KMS-11 (cell line): ENCODE measurements around the gene RIBC2.

Experiments used
- H2AFZ ChIP-seq: fragments of 200-600 bp; sonication (generic); 2 replicates; pipeline ENCODE4 v1.6.1; 2016; ENCODE audit warnings: antibody characterized with exemption, mixed run types, low read depth
- H3K27ac ChIP-seq: fragments of 200-600 bp; sonication (generic); 2 replicates; pipeline ENCODE4 v1.6.1; 2016; ENCODE audit warnings: mild to moderate bottlenecking, mixed run types
- H3K27me3 ChIP-seq: fragments of 200-600 bp; sonication (generic); 2 replicates; pipeline ENCODE4 v1.6.1; 2017; ENCODE audit warnings: mild to moderate bottlenecking, low read depth, mixed run types, moderate library complexity; ENCODE audit not compliant: insufficient read depth
- H3K36me3 ChIP-seq: fragments of 200-600 bp; sonication (generic); 2 replicates; pipeline ENCODE4 v1.6.1; 2017; ENCODE audit warnings: mild to moderate bottlenecking, mixed run types; ENCODE audit not compliant: insufficient read depth
- H3K4me1 ChIP-seq: fragments of 200-600 bp; sonication (generic); 2 replicates; pipeline ENCODE4 v1.6.1; 2016; ENCODE audit warnings: mild to moderate bottlenecking, low read depth, mixed run types; ENCODE audit not compliant: poor library complexity, severe bottlenecking
- H3K4me2 ChIP-seq: fragments of 200-600 bp; sonication (generic); 2 replicates; pipeline ENCODE4 v1.7.0; 2016; ENCODE audit warnings: mild to moderate bottlenecking, mixed run types
- H3K4me3 ChIP-seq: fragments of 200-600 bp; sonication (generic); IDR thresholded peaks from 2 replicates; pipeline ENCODE4 v1.6.1; 2017; ENCODE audit warnings: low read depth, low read length, mixed read lengths; ENCODE audit not compliant: insufficient read depth
- H3K79me2 ChIP-seq: fragments of 200-600 bp; sonication (generic); 2 replicates; pipeline ENCODE4 v1.6.1; 2016; ENCODE audit warnings: low read depth, mixed run types; ENCODE audit not compliant: insufficient read depth
- H3K9ac ChIP-seq: fragments of 200-600 bp; sonication (generic); 2 replicates; pipeline ENCODE4 v1.6.1; 2016; ENCODE audit warnings: mild to moderate bottlenecking, mixed run types
- H4K20me1 ChIP-seq: fragments of 200-600 bp; sonication (generic); 2 replicates; pipeline ENCODE4 v1.6.1; 2016; ENCODE audit warnings: mild to moderate bottlenecking, mixed run types; ENCODE audit not compliant: insufficient read depth
- TF ChIP-seq, protein P1 (sequence below): fragments of 200-600 bp; sonication (generic); conservative IDR thresholded peaks from 2 replicates; pipeline ENCODE4 v1.6.1; 2017; ENCODE audit warnings: low read depth, mild to moderate bottlenecking, antibody characterized with exemption, low read length, moderate library complexity, mixed read lengths

RIBC2 gene

GRCh38 chr22:45381348-45381747 is 32.1 kb upstream of the RIBC2 start:
- H3K4me1 ChIP-seq: no peaks in the 10 kb centered on the region
- H3K4me3 ChIP-seq: no peak overlapping the region
- no peak overlapping the region for H2AFZ ChIP-seq
- H3K27me3 ChIP-seq: no peaks in the 10 kb centered on the region
- H3K27ac ChIP-seq: no peak overlapping the region
- H3K4me2 ChIP-seq: no peak overlapping the region
- no peaks in the 10 kb centered on the region for H3K36me3 ChIP-seq
- H3K79me2 ChIP-seq: no peaks in the 10 kb centered on the region
- no peaks in the 10 kb centered on the region for H4K20me1 ChIP-seq
- H3K9ac ChIP-seq: no peak overlapping the region
- TF ChIP-seq, protein P1, sequence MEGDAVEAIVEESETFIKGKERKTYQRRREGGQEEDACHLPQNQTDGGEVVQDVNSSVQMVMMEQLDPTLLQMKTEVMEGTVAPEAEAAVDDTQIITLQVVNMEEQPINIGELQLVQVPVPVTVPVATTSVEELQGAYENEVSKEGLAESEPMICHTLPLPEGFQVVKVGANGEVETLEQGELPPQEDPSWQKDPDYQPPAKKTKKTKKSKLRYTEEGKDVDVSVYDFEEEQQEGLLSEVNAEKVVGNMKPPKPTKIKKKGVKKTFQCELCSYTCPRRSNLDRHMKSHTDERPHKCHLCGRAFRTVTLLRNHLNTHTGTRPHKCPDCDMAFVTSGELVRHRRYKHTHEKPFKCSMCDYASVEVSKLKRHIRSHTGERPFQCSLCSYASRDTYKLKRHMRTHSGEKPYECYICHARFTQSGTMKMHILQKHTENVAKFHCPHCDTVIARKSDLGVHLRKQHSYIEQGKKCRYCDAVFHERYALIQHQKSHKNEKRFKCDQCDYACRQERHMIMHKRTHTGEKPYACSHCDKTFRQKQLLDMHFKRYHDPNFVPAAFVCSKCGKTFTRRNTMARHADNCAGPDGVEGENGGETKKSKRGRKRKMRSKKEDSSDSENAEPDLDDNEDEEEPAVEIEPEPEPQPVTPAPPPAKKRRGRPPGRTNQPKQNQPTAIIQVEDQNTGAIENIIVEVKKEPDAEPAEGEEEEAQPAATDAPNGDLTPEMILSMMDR: no peak

GRCh38 chr22:45389546-45389945 is 23.9 kb upstream of the RIBC2 start:
- Histone ChIP-seq H3K79me2 (no peaks in the 10 kb centered on the region), H3K4me1 (no peaks in the 10 kb centered on the region), H3K36me3 (no peaks in the 10 kb centered on the region), H3K9ac (no peak overlapping the region), H3K27me3 (no peaks in the 10 kb centered on the region), H2AFZ (no peak overlapping the region), H3K4me2 (no peak overlapping the region), H3K4me3 (no peak overlapping the region), H4K20me1 (no peaks in the 10 kb centered on the region), H3K27ac (no peak overlapping the region)
- TF ChIP-seq, protein P1: no peak

DNA sequence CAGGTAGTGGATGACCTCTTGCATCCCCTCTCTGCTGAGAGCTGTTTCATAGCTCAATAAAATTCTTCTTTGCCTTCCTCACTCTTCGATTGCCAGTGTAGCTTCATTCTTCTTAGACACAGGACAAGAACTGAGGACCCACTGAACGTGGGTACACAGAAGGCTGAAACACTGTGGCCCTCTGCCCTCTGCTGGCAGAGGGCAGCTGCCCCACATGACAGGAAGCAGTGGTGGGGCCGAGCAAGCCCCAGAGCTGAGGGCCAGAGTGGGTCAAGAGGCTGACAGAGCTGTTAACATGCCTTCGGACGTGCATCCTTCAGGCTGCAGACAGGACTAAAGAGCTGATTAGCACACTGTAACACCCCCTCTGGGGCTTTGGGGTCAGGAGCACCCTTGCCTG is 15.7 kb upstream of the RIBC2 start:
- Histone ChIP-seq H3K4me1 (no peaks in the 10 kb centered on the region), H3K4me3 (no peak overlapping the region), H4K20me1 (no peaks in the 10 kb centered on the region), H3K27me3 (no peaks in the 10 kb centered on the region), H3K79me2 (no peaks in the 10 kb centered on the region), H3K9ac (no peak overlapping the region), H2AFZ (no peak overlapping the region), H3K36me3 (no peaks in the 10 kb centered on the region), H3K27ac (no peak overlapping the region), H3K4me2 (no peak overlapping the region)
- TF ChIP-seq, protein P1: no peak

- no peak overlapping the region for H2AFZ ChIP-seq
- TF ChIP-seq, protein P1: no peak
- no peaks in the 10 kb centered on the region for H3K4me1 ChIP-seq
- no peak overlapping the region for H3K4me3 ChIP-seq
- no peaks in the 10 kb centered on the region for H3K36me3 ChIP-seq
- H3K4me2 ChIP-seq: no peak overlapping the region
- H3K79me2 ChIP-seq: no peaks in the 10 kb centered on the region
- no peak overlapping the region for H3K27ac ChIP-seq
- H3K9ac ChIP-seq: no peak overlapping the region
- H4K20me1 ChIP-seq: no peaks in the 10 kb centered on the region
- no peaks in the 10 kb centered on the region for H3K27me3 ChIP-seq
Measured at GRCh38 chr22:45398214-45398613, 15.3 kb upstream of the RIBC2 start.
